GM19240 (cell line): ENCODE data around the gene KCNJ10.

Experiments
- DNase-seq: peaks from one replicate; pipeline ENCODE4 v3.0.0; 2011; ENCODE audit warnings: low spot score; ENCODE audit not compliant: insufficient read length

The KCNJ10 gene

DNA sequence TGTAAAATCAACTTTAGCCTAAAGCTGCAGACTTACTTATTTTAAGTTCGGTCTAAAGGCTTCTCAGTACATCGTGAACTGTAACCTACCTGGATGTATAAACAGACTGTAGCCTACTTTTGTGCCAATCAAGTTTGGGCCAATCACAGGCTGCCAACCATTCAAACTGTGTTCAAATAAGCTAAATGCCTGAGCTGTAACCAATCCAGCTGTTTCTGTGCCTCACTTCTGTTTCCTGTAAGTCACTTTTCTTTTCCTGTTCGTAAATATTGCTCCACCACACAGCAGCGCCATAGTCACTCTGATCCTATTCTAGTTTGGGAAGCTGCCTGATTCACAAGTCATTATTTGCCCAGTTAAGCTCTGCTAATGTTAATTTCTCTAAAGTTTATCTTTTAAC is 78.4 kb downstream of the KCNJ10 start:
- no peak for DNase-seq

DNA sequence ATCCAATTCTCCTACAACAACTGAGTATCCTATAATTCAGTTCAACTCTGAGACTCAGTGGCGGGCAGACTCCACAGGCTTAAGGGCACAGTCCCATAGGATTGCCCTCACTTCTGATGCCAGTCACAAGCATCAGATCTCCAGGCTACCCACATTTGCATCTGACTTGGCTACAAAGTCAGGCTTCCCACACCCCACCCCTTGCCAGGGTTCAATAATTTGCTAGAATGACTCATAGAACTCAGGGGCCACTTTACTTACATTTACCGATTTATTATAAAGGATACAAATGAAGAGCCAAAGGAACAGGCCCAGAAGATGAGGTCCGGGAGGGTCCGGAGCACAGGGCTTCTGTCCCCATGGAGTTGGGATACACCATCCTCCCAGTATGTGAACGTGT is 80.0 kb downstream of the KCNJ10 start:
- no peak for DNase-seq

DNA sequence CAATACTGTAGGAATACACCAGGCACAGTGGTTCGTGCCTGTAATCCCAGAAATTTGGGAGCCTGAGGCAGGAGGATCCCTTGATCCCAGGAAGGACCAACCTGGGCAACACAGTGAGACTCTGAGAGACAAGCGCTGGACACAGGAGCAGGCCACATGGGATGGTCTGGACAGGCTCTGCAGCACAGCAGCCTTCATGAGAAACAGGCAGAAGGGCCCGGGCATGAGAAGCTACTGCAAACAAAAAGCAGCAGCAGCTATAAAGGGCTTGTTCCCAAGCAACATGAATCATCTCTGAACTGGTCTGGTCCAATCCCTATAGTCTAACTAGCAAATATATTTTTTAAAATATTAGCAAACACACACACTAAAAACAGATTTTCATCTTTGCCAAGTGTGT is 80.4 kb downstream of the KCNJ10 start:
- DNase-seq, result no peak

DNA sequence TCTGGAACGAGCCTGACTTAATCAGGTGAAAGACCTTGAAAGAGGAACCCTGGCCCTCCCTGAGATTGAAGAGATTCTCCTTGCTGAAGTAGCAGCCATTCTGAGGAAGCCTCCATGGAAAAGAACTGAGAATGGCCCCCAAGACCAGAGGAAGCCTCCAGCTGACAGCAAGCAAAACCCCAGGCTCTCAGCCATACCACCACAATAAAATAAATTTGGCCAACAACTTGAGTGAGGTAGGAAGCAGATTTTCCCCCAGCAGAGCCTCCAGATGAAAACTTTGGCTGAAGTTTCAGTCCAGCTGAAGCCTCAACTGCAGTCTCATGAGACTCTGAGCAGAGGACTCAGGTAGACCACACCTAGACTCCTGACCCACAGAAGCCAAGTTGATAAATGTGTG is 82.0 kb downstream of the KCNJ10 start:
- no peak for DNase-seq

- DNase-seq, result no peak
Observed at GRCh38 chr1:159987186-159987585, 82.8 kb downstream of the KCNJ10 start.

DNA sequence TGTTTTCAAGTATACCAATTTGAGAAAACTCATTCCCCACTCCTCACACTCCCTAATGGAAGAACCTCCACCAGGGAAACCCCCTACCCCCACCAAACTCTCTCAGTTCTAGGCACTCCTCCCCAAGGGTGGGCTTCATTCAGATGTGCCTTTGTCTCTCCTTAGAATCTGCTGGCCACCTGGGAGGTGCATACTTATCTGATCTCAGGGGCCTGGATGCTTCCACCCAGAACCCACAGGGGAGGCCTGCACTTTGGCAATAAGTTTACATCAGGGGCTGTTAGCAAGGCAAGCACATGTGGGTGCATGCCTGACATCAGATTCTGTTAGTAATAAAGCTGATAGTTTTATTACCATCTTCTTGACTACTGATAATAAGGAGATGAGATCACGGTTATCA is 83.4 kb downstream of the KCNJ10 start:
- no peak for DNase-seq

DNA sequence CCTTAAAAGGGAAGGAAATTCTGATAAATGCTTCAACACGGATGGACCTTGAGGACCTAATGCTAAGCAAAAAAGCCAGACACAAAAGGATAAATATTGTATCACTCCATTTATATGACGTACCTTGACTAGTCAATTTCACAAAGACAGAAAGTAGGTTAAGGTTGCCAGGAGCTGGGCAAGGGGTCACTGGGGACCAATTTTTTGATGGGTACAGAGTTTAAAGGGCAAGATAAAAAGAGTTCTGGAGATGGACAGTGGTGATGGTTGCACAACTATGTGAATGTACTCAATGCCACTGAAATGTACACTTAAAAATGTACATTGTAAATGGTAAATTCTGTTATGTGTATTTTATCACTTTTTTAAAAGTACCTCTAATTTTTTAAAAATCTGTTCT is 83.9 kb downstream of the KCNJ10 start:
- DNase-seq, result no peak

DNA sequence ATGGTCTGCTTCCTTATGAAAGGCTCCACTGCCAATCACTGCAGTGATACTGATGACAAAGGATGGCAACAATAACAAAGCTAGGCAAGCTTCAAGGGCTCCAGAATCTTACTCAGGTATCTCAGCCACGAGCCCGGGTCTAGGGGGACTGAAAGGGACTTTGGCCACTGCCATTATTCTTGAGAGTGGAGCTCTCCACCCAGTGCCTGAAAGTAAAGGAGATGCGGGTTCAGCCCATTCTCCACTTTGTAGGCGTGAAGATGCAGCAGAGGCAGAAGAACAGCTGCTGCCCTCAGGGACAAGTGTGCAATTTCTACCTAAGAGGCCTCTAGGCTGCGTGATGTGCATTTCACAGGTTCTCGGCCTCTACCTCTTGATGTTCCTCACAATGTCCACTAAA is 84.5 kb downstream of the KCNJ10 start:
- no peak for DNase-seq

DNA sequence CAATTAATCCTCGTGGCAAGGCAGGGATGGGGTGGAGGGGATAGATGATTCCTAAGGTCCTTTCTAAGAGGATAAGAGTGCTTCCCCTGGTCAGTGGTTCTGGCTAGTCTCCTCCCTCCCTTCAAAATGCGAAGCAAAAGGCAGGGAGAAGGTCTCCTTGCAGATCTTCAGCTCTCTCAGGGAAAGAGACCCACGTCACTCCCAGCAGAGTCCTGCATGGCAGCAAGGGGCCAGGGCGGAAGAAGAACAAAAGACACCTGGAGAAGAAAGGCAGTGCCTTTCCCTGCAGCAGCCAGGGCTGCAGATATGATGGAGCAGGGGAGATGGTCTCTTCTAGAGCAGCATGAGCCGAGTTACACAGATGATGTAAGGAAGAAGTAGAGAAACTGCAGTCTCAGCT is 86.3 kb downstream of the KCNJ10 start:
- DNase-seq, result no peak

GRCh38 chr1:159982280-159982679 is 87.7 kb downstream of the KCNJ10 start:
- no peak for DNase-seq

DNA sequence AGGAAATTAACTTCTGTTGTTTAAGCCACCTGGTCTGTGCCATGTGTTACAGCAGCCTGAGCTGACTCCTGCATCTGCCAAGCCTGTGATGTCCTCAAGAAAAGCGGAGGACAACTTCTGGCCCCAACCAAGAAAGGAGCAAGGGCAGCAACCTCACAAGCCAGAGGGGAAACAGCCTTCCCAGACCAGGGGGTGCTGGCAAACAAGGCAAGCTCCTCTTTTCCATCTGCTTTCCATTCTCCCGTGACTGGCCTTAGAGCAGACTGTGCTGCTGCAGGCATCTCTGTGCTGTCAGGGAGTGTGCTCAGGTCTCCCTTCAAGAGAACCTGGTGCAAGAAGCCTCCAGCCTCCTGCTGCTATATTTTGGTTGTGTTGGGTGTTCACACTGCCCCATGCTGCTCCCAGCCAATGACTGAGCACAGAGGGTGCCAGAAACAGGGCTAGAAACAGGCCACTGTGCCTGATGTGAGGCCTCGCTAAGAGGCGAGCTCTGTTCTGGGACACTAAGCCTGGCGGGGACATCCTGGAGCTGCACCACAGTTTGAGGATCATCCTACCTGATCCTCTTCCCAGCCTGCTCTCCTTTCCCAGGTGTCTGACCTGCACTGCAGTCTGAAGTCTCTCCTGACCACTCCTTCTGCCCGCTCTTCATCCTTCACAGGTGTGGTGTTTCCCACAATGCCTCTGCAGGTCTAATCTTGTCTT is 88.5 kb downstream of the KCNJ10 start:
- DNase-seq, result no peak

GRCh38 chr1:159980786-159981185 is 89.2 kb downstream of the KCNJ10 start:
- no peak for DNase-seq

- DNase-seq, result no peak
Observed at GRCh38 chr1:159980076-159980475, 89.9 kb downstream of the KCNJ10 start.

- no peak for DNase-seq
Observed at GRCh38 chr1:159979257-159979656, 90.7 kb downstream of the KCNJ10 start.

- no peak for DNase-seq
Observed at GRCh38 chr1:159978107-159978398, 91.9 kb downstream of the KCNJ10 start.

- no peak for DNase-seq
Observed at GRCh38 chr1:159977364-159978106, 92.4 kb downstream of the KCNJ10 start.

GRCh38 chr1:159974350-159974965 is 95.5 kb downstream of the KCNJ10 start:
- no peak for DNase-seq

- no peak for DNase-seq
Observed at GRCh38 chr1:159973350-159973940, 96.5 kb downstream of the KCNJ10 start.

DNA sequence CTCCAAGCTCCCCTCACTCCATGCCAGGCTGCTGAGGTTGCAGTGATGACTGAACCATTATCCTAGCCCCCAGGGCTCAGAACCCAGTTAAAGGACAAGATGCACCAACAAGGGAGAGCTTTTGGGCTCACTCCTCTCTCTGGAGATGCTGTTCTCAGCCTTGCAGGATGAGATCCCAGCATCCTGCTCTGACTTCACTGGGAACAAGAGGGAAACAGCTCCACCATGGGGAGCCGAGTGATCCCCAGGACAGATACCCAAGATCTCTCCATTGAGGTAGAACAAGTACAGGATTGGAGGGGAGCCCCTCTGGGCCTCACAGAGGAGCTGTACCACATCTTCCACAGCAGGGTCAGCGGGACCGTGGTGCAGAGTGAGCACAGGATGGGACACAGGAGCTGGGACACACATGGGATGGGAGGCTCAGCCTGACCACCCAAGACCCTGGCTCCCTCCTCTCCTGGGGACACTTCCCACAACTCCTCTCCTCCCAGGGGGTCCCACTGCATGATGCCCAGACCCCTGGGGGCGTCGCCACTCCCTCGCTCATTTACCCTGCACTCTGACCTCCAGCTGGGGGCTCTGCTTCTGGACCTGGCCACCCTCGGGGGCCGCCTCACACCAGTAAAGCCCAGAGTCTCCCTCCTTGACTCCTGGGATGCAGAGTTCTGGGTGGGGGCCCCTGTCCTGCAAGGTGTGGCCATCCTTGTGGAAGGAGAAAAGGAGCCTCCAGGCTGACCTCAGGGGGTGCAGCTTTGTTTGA is 97.3 kb downstream of the KCNJ10 start:
- DNase-seq, result no peak

DNA sequence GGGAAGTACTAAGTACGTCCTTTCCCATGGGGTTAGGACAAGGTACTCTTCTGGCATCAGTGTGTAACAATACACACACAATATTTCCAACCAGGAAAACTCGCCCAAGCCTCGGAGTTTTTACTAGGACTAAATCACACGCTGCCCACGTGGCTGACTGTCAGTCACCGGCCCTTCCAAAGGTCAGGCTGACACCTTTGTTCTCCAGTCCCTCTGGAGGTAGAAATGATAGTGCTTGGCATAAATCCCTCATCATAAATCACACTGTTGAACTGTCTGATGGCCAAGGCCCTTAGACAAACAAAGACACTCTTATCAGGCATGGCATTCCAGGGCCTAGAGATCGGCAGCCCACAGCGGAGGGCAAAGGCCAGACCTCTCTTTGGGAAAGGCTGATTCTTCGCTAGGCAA is 99.0 kb downstream of the KCNJ10 start:
- DNase-seq, result no peak

DNA sequence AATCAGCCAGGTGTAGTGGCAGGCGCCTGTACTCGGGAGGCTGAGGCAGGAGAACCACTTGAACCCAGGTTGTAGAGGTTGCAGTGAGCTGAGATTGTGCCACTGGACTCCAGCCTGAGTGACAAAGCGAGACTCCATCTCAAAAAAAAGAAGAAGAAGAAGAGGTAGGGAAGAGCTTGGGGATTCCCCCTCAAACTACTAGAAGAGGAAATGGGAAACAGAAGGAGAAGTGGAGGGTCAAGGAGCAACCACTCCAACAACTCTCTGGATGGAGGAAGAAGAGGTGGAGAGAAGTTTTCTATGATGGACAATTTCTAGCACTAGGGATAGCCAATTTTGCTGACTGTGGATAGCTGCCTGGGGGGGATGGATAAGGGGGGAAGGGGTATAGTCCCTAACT is 101.1 kb downstream of the KCNJ10 start:
- DNase-seq, result no peak

GRCh38 chr1:159965263-159965662 is 104.7 kb downstream of the KCNJ10 start:
- DNase-seq, result no peak
